Muscle of leg (tissue), 11 donors: Measurements from ENCODE around the gene PGP. TPM values are rescaled to one million over a fixed set of nuclear protein-coding genes. Genes with fewer than 3 reads are reported as not detected.
A peak's percentile ranks its signal among the peaks of the same experiment; 100 is the strongest.

Experiments used
- DNase-seq: peaks from one replicate; pipeline ENCODE4 v3.0.0; 2013
- H3K27ac ChIP-seq: one replicate; pipeline ENCODE4 v1.5.1; 2013; ENCODE audit warnings: mild to moderate bottlenecking, low read length, control low read depth
- H3K27me3 ChIP-seq: one replicate; pipeline ENCODE4 v1.6.1; 2013; ENCODE audit warnings: low read length; ENCODE audit not compliant: control insufficient read depth, insufficient read depth
- H3K36me3 ChIP-seq: one replicate; pipeline ENCODE4 v1.6.1; 2013; ENCODE audit warnings: low read length; ENCODE audit not compliant: control insufficient read depth, insufficient read depth
- H3K4me1 ChIP-seq: one replicate; pipeline ENCODE4 v1.6.1; 2013; ENCODE audit warnings: low read length; ENCODE audit not compliant: control insufficient read depth, insufficient read depth
- H3K4me3 ChIP-seq: one replicate; pipeline ENCODE4 v1.5.1; 2013; ENCODE audit warnings: low read length, control low read depth
- H3K9me3 ChIP-seq: replicated peaks from 2 replicates; pipeline ENCODE4 v1.6.1; 2013; ENCODE audit warnings: low read depth, low read length; ENCODE audit not compliant: control insufficient read depth
- WGBS: methylation state at CpG from one replicate; pipeline ENCODE4 v1.1.5; 2013; ENCODE audit warnings: missing lambda C conversion rate; ENCODE audit not compliant: insufficient coverage; 5-methylcytosine and 5-hydroxymethylcytosine counted together
- polyA plus RNA-seq, 8 donors: library from polyadenylated mRNA; unstranded; fragments of 120-200 nt; gene quantifications; one replicate each; pipeline versions ENCODE4 v1.2.1 to v1.2.3, GENCODE V29; 2013; ENCODE audit warnings: inconsistent platforms in 1 of 8, low replicate concordance in 1 of 8; ENCODE audit not compliant: insufficient read length in 8 of 8, insufficient read depth in 1 of 8
- total RNA-seq: library from RNA; stranded (reverse); fragments of 120-200 nt; gene quantifications from one replicate; pipeline ENCODE4 v1.2.4, GENCODE V29; 2013

The PGP gene
- total and polyA plus RNA-seq, 9 donors = 11.8 to 18.1 (median 16.6) TPM

- H3K9me3 ChIP-seq = no peaks in the 10 kb centered on the region
- no peak for DNase-seq
- H3K4me1 ChIP-seq = peaks cover 27% of the 10 kb centered on the region
- H3K4me3 ChIP-seq = no peak overlapping the region
- H3K27me3 ChIP-seq = no peaks in the 10 kb centered on the region
- no peak overlapping the region for H3K27ac ChIP-seq
- peaks cover 55% of the 10 kb centered on the region for H3K36me3 ChIP-seq
- WGBS = 89% methylated on average over 17 of the region's 17 CpGs
Observed at GRCh38 chr16:2166263-2167067, 48.2 kb downstream of the PGP start.

DNA sequence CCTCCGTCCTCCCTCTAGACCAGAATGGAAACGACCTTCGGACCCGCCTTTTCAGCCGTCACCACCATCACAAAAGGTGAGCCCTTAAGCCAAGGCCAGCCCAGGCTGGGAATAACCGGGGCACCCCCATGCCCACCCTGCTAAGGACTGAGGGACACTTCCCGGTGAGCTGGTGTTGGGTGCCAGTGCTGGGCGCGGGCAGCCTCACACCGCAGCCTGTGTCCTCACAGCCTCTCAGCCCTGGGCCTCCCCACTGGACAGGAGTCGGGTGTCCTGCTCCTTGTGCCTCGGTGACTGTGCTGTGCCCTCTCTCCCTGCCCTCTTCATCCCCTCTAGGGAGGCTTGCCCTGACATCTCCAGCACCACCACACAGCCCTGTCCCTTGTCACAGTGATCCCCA lies 48.8 kb downstream of the PGP start:
- peaks cover 32% of the 10 kb centered on the region for H3K4me1 ChIP-seq
- no peak overlapping the region for H3K27ac ChIP-seq
- no peaks in the 10 kb centered on the region for H3K27me3 ChIP-seq
- no peaks in the 10 kb centered on the region for H3K9me3 ChIP-seq
- no peak overlapping the region for H3K4me3 ChIP-seq
- WGBS = 90% methylated on average over 12 of the region's 12 CpGs
- H3K36me3 ChIP-seq = peaks cover 48% of the 10 kb centered on the region
- DNase-seq = no peak

DNA sequence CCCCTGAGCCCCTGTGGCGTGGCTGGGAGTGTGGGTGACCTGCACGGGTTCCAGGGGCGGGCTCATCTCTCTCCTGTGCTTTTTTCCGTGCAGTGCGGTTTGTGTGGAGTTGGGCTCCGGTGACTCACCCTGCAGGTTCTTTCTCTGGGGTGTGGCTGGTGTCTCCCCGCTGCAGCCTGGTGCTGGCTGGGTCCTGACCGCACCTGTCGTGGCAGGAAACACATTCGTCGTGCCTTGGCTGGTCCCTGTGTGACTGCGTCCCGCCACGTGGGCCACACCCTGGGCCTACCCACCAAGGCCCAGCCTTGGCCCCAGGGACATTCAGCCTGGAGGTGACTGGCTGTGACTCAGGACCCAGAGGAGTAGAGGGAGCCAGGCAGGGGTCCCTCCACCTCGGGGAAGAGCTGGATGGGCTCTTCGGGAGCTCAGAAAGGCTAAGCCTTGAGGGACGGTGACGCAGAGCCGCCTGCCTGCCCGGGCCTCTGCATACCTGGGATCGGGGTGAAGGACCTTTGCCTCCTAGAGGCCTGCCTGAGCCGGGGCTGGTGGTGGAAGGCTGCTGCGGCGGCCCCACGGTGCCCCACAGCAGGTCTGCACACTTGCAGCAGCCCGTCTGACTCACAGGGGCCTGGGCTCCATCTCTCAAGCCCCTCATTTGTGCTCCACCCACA lies 51.3 kb downstream of the PGP start:
- 91% methylated on average over 25 of the region's 26 CpGs for WGBS
- no peak overlapping the region for H3K4me3 ChIP-seq
- H3K27me3 ChIP-seq = no peaks in the 10 kb centered on the region
- no peak for DNase-seq
- H3K4me1 ChIP-seq = peaks cover 50% of the 10 kb centered on the region
- no peaks in the 10 kb centered on the region for H3K9me3 ChIP-seq
- H3K27ac ChIP-seq = no peak overlapping the region
- H3K36me3 ChIP-seq = peaks cover 34% of the 10 kb centered on the region

- Histone ChIP-seq H3K9me3 (no peaks in the 10 kb centered on the region), H3K4me1 (peaks cover 57% of the 10 kb centered on the region), H3K36me3 (peaks cover 27% of the 10 kb centered on the region), H3K4me3 (no peak overlapping the region), H3K27me3 (no peaks in the 10 kb centered on the region), H3K27ac (no peak overlapping the region)
- WGBS = 78% methylated on average over 10 of the region's 13 CpGs
- no peak for DNase-seq
Observed at GRCh38 chr16:2162676-2163118, 51.9 kb downstream of the PGP start.

GRCh38 chr16:2161911-2162310 lies 52.7 kb downstream of the PGP start:
- WGBS = 93% methylated on average over 10 of the region's 10 CpGs
- H3K27me3 ChIP-seq = no peaks in the 10 kb centered on the region
- peak overlapping the region; percentile 72 for H3K27ac ChIP-seq
- H3K36me3 ChIP-seq = peaks cover 20% of the 10 kb centered on the region
- H3K4me3 ChIP-seq = no peak overlapping the region
- H3K4me1 ChIP-seq = peaks cover 64% of the 10 kb centered on the region
- DNase-seq = no peak
- H3K9me3 ChIP-seq = no peaks in the 10 kb centered on the region

Other genes with a start within 250 kb of the PGP start
- not detected for gene RNF151, start 248.0 kb downstream of the PGP start, total RNA-seq
- not detected for gene RNF151, start 248.0 kb downstream of the PGP start, polyA plus RNA-seq
- 23.9 TPM for gene TBL3, start 242.8 kb downstream of the PGP start, total RNA-seq
- 10 to 100 TPM; 27.9 to 32.9 (median 30.6) TPM for gene TBL3, start 242.8 kb downstream of the PGP start, polyA plus RNA-seq
- 0.89 TPM for gene NOXO1, start 233.4 kb downstream of the PGP start, total RNA-seq
- gene NOXO1, start 233.4 kb downstream of the PGP start, polyA plus RNA-seq = 1 to 10 TPM in 4 of 8 donors, under 1 TPM in 4; 0.29 to 1.7 (median 0.98) TPM
- 18.3 TPM for gene GFER, start 230.6 kb downstream of the PGP start, total RNA-seq
- gene GFER, start 230.6 kb downstream of the PGP start, polyA plus RNA-seq = 10 to 100 TPM; 14.7 to 23.8 (median 17.8) TPM
- 0.93 TPM for gene SYNGR3, start 224.9 kb downstream of the PGP start, total RNA-seq
- gene SYNGR3, start 224.9 kb downstream of the PGP start, polyA plus RNA-seq = 1 to 10 TPM in 6 of 8 donors, under 1 TPM in 2; 0.70 to 1.5 (median 1.2) TPM
- 6.6 TPM for gene ZNF598, start 205.0 kb downstream of the PGP start, total RNA-seq
- gene ZNF598, start 205.0 kb downstream of the PGP start, polyA plus RNA-seq = 10 to 100 TPM; 21.2 to 28.6 (median 23.6) TPM
- gene NPW, start 195.1 kb downstream of the PGP start, total RNA-seq = 0.80 TPM
- gene NPW, start 195.1 kb downstream of the PGP start, polyA plus RNA-seq = 1 to 10 TPM in 7 of 8 donors, under 1 TPM in 1; 0.57 to 5.4 (median 2.6) TPM
- 22.1 TPM for gene NHERF2, start 187.9 kb downstream of the PGP start, total RNA-seq
- 10 to 100 TPM; 34.5 to 60.6 (median 45.6) TPM for gene NHERF2, start 187.9 kb downstream of the PGP start, polyA plus RNA-seq
- gene NTHL1, start 167.0 kb downstream of the PGP start, total RNA-seq = 20.2 TPM
- 10 to 100 TPM; 11.5 to 18.1 (median 14.0) TPM for gene NTHL1, start 167.0 kb downstream of the PGP start, polyA plus RNA-seq
- 31.8 TPM for gene TSC2, start 166.9 kb downstream of the PGP start, total RNA-seq
- gene TSC2, start 166.9 kb downstream of the PGP start, polyA plus RNA-seq = 100 to 1,000 TPM in 3 of 8 donors, 10 to 100 TPM in 5; 57.6 to 109 (median 84.6) TPM
- 63.3 TPM for gene PKD1, start 78.9 kb downstream of the PGP start, total RNA-seq
- gene PKD1, start 78.9 kb downstream of the PGP start, polyA plus RNA-seq = 100 to 1,000 TPM; 120 to 183 (median 156) TPM
- 0.40 TPM for gene RAB26, start 66.2 kb downstream of the PGP start, total RNA-seq
- gene RAB26, start 66.2 kb downstream of the PGP start, polyA plus RNA-seq = 1 to 10 TPM in 4 of 8 donors, under 1 TPM in 4; 0.27 to 3.4 (median 0.86) TPM
- 29.0 TPM for gene TRAF7, start 59.1 kb downstream of the PGP start, total RNA-seq
- gene TRAF7, start 59.1 kb downstream of the PGP start, polyA plus RNA-seq = 10 to 100 TPM; 32.6 to 52.6 (median 47.6) TPM
- gene CASKIN1, start 18.2 kb downstream of the PGP start, total RNA-seq = 0.75 TPM
- gene CASKIN1, start 18.2 kb downstream of the PGP start, polyA plus RNA-seq = 1 to 10 TPM in 7 of 8 donors, under 1 TPM in 1; 0.94 to 2.4 (median 1.9) TPM
- 13.7 TPM for gene MLST8, start 9.4 kb downstream of the PGP start, total RNA-seq
- 10 to 100 TPM; 30.6 to 38.2 (median 34.5) TPM for gene MLST8, start 9.4 kb downstream of the PGP start, polyA plus RNA-seq
- gene BRICD5, start 4.0 kb downstream of the PGP start, total RNA-seq = 5.8 TPM
- 10 to 100 TPM in 2 of 8 donors, 1 to 10 TPM in 6; 3.9 to 11.0 (median 7.6) TPM for gene BRICD5, start 4.0 kb downstream of the PGP start, polyA plus RNA-seq
- 18.6 TPM for gene E4F1, start 8.8 kb upstream of the PGP start, total RNA-seq
- gene E4F1, start 8.8 kb upstream of the PGP start, polyA plus RNA-seq = 10 to 100 TPM; 14.2 to 19.3 (median 17.3) TPM
- 0.89 TPM for gene DNASE1L2, start 21.6 kb upstream of the PGP start, total RNA-seq
- 1 to 10 TPM in 1 of 8 donors, under 1 TPM in 7; 0.60 to 1.2 (median 0.84) TPM for gene DNASE1L2, start 21.6 kb upstream of the PGP start, polyA plus RNA-seq
- 56.9 TPM for gene ECI1, start 36.7 kb upstream of the PGP start, total RNA-seq
- 10 to 100 TPM; 44.4 to 81.7 (median 59.5) TPM for gene ECI1, start 36.7 kb upstream of the PGP start, polyA plus RNA-seq
- 80.7 TPM for gene RNPS1, start 53.3 kb upstream of the PGP start, total RNA-seq
- gene RNPS1, start 53.3 kb upstream of the PGP start, polyA plus RNA-seq = 100 to 1,000 TPM; 169 to 198 (median 188) TPM
- 7.5 TPM for gene ABCA3, start 125.9 kb upstream of the PGP start, total RNA-seq
- gene ABCA3, start 125.9 kb upstream of the PGP start, polyA plus RNA-seq = 10 to 100 TPM; 11.5 to 17.6 (median 15.9) TPM
- 7.3 TPM for gene CCNF, start 214.6 kb upstream of the PGP start, total RNA-seq
- 1 to 10 TPM; 5.3 to 9.1 (median 8.0) TPM for gene CCNF, start 214.6 kb upstream of the PGP start, polyA plus RNA-seq
- 5.3 TPM for gene TEDC2, start 245.3 kb upstream of the PGP start, total RNA-seq
- 1 to 10 TPM; 4.4 to 6.6 (median 5.4) TPM for gene TEDC2, start 245.3 kb upstream of the PGP start, polyA plus RNA-seq